Lung (tissue), 12 donors: Measurements from ENCODE around the gene NLRP6. TPM values are rescaled to one million over a fixed set of nuclear protein-coding genes. Genes with fewer than 3 reads are reported as not detected.

Experiments
- ATAC-seq: fragments of 200-7000 bp; cut with Tn5 transposase; one replicate; pipeline ENCODE4 v1.9.1; 2020; ENCODE audit warnings: moderate number of reproducible peaks; ENCODE audit not compliant: insufficient read depth, low FRiP score
- DNase-seq, 3 donors: peaks; one replicate each; pipeline ENCODE4 v3.0.0-alpha.2; 2013 to 2017
- H3K27ac ChIP-seq, 2 donors: one replicate each; pipeline ENCODE4 v1.5.1; 2013; ENCODE audit warnings: mild to moderate bottlenecking in 2 of 2, moderate library complexity in 2 of 2, control low read depth in 1 of 2, inconsistent platforms in 1 of 2, low read depth in 1 of 2, low read length in 1 of 2
- H3K27me3 ChIP-seq, 3 donors: one replicate each; pipeline ENCODE4 v1.5.1; 2013; ENCODE audit warnings: low read length in 2 of 3; ENCODE audit not compliant: control insufficient read depth in 3 of 3, insufficient read depth in 3 of 3
- H3K36me3 ChIP-seq, 4 donors: one replicate each; pipeline ENCODE4 v1.5.1; 2013; ENCODE audit warnings: low read length in 4 of 4, mild to moderate bottlenecking in 1 of 4, moderate library complexity in 1 of 4; ENCODE audit not compliant: control insufficient read depth in 4 of 4, insufficient read depth in 4 of 4
- H3K4me1 ChIP-seq, 5 donors: one replicate each; pipeline ENCODE4 v1.5.1; 2013; ENCODE audit warnings: low read length in 5 of 5, mild to moderate bottlenecking in 2 of 5, moderate library complexity in 1 of 5; ENCODE audit not compliant: control insufficient read depth in 5 of 5, insufficient read depth in 5 of 5
- H3K4me3 ChIP-seq: one replicate; pipeline ENCODE4 v1.5.1; 2013; ENCODE audit warnings: mild to moderate bottlenecking, control low read depth, moderate library complexity
- H3K9ac ChIP-seq, 2 donors: one replicate each; pipeline ENCODE4 v1.5.1; 2013; ENCODE audit warnings: low read length in 2 of 2, control low read depth in 1 of 2; ENCODE audit not compliant: insufficient read depth in 1 of 2
- H3K9me3 ChIP-seq, 4 donors: one replicate each; pipeline ENCODE4 v1.5.1; 2013; ENCODE audit warnings: low read length in 3 of 4, mild to moderate bottlenecking in 1 of 4, moderate library complexity in 1 of 4; ENCODE audit not compliant: control insufficient read depth in 4 of 4, insufficient read depth in 3 of 4
- whole genome bisulfite sequencing, 2 donors: extraction: QIAGEN DNeasy Blood & Tissue Kit; methylation state at CpG; one replicate each; pipeline ENCODE4 v1.1.7; 2013; 5-methylcytosine and 5-hydroxymethylcytosine counted together
- polyA plus RNA-seq, 2 donors: library from polyadenylated mRNA; stranded (reverse); fragments of 200-250 nt; gene quantifications; one replicate each; pipeline ENCODE4 v1.2.1, GENCODE V29; 2013
- total RNA-seq, 2 donors: library from RNA; depleted of rRNA in 1 of 2; stranded (reverse); fragments of >200 nt in 1 of 2; gene quantifications; one replicate each; pipeline ENCODE4 v1.2.1, GENCODE V29; 2014 to 2021
- TF ChIP-seq, protein P1 (sequence below): IDR thresholded peaks from 2 replicates; pipeline ENCODE4 v1.5.1; 2012; ENCODE audit warnings: mild to moderate bottlenecking; ENCODE audit errors: control extremely low read depth, extremely low read depth
- donor health status: control.
- donor health status: control.
- donor health status: Bipolar disorder and iron deficiency.
- donor health status: healthy.
- donor health status: DM: yes; HTN: yes; CAD: no.

NLRP6 gene
- total and polyA plus RNA-seq, 4 donors: 0.08 to 9.6 (median 2.4) TPM

DNA sequence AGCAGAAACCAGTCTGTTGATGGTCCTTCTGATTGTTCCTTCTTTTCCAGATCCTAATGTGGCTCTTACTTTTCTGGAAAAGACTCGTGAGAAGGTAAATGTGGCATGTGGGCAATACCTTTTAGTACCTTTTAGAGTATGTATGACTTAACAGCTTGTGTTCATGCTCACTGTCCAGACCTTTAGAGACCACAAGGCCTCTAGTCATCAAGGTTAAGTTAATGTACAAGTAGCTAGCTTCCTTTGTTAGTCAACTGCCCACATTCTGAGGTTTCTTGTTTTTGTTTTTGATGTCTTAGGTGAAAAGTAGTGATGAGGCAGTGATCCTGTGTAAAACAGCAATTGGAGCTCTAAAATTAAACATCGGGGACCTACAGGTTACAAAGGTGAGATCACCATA lies 33.8 kb upstream of the NLRP6 start:
- peaks cover 0 to 9% (median 0%) of the 10 kb centered on the region in 5 donors for H3K4me1 ChIP-seq
- H3K27ac ChIP-seq: no peak overlapping the region
- TF ChIP-seq, protein P1, sequence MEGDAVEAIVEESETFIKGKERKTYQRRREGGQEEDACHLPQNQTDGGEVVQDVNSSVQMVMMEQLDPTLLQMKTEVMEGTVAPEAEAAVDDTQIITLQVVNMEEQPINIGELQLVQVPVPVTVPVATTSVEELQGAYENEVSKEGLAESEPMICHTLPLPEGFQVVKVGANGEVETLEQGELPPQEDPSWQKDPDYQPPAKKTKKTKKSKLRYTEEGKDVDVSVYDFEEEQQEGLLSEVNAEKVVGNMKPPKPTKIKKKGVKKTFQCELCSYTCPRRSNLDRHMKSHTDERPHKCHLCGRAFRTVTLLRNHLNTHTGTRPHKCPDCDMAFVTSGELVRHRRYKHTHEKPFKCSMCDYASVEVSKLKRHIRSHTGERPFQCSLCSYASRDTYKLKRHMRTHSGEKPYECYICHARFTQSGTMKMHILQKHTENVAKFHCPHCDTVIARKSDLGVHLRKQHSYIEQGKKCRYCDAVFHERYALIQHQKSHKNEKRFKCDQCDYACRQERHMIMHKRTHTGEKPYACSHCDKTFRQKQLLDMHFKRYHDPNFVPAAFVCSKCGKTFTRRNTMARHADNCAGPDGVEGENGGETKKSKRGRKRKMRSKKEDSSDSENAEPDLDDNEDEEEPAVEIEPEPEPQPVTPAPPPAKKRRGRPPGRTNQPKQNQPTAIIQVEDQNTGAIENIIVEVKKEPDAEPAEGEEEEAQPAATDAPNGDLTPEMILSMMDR: no peak
- no peak overlapping the region for H3K9ac ChIP-seq
- DNase-seq (no peak), ATAC-seq (no peak)
- H3K36me3 ChIP-seq: peaks cover 30 to 44% (median 38%) of the 10 kb centered on the region in 4 donors
- no peaks in the 10 kb centered on the region for H3K9me3 ChIP-seq
- no peaks in the 10 kb centered on the region for H3K27me3 ChIP-seq
- WGBS, 2 donors: 96 to 98% methylated on average over 2 of the region's 2 CpGs
- H3K4me3 ChIP-seq: no peak overlapping the region

DNA sequence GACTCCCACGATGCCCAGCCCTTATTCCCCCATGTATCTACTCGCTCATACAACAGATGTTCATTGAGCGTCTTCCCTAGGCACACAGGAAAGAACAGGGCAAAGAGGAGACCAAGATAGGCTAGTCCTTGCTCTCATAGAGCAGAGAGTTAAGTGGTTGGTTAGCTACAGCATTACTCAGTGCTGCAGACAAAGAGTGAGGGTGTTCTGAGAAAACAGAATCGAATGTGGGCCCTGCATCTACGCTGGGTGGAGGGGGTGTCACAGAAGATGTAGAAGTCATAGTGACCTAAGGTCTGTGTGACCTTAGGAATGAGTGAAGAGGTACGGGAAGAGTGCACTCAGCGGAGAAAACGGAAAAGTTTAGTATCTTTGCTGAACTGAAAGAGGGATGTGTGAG lies 29.1 kb upstream of the NLRP6 start:
- no peak overlapping the region for H3K9ac ChIP-seq
- H3K9me3 ChIP-seq: no peaks in the 10 kb centered on the region
- peaks cover 0 to 5% (median 0%) of the 10 kb centered on the region in 5 donors for H3K4me1 ChIP-seq
- 80 to 84% methylated on average over 8 of the region's 8 CpGs for WGBS, 2 donors
- H3K27me3 ChIP-seq: no peaks in the 10 kb centered on the region
- no peak overlapping the region for H3K4me3 ChIP-seq
- DNase-seq (no peak), ATAC-seq (no peak)
- no peak overlapping the region for H3K27ac ChIP-seq
- H3K36me3 ChIP-seq: peaks cover 25 to 57% (median 42%) of the 10 kb centered on the region in 4 donors
- TF ChIP-seq, protein P1: no peak

DNA sequence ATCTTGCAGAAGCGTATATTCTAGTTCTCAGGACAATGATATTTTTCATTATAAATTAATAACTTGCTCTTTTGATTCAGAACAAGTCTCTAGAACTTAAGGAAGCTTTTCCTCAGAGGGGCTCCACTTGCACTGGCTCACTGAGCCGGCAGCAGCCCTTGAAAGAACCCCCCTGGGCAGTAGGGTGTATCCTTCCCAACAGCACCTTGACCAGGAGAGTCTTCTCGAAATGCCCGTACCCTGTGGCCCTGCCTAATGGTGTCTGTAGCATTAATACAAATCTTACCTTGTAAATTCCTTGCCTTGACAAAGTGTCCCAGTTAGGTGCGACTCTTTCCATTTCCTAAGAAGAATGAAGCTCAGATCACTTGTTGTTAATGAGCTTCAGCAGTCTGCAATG lies 27.9 kb upstream of the NLRP6 start:
- TF ChIP-seq, protein P1: no peak
- H3K36me3 ChIP-seq: peaks cover 24 to 53% (median 36%) of the 10 kb centered on the region in 4 donors

DNA sequence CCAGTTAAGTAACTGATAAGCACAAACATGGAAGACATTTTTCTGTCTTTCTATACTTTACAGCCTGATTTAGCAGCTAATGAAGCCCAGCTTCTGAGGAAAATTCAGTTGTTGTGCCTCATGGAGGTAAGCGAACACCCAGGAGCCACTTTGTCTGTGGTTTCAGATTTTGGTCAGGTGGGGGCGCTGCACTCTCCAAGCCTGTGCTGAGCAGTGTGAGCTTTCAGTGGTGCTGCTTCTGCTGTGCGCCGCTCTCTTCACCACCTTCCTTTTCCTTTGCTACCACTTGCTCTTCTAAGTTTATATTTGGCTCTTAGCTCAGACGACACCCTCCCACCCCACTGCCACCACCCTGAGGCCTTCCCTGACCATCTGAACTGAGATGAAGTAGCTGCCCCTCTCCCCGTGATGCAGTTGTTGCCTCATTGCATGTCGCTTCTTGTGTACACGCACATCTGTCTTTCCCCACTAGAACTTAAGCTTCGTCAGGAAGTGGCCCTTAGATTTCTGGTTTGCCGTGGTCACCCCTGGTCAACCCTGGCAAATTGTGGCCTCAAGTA lies 27.4 kb upstream of the NLRP6 start:
- Histone ChIP-seq H3K4me1 (peaks cover 0 to 9% (median 3%) of the 10 kb centered on the region in 5 donors), H3K27ac (no peak overlapping the region), H3K9me3 (no peaks in the 10 kb centered on the region), H3K36me3 (peaks cover 21 to 50% (median 31%) of the 10 kb centered on the region in 4 donors), H3K4me3 (no peak overlapping the region), H3K9ac (no peak overlapping the region), H3K27me3 (no peaks in the 10 kb centered on the region)
- DNase-seq (peak; percentile 41 to 56 (median 53)), ATAC-seq (no peak)
- WGBS, 2 donors: 82 to 85% methylated on average over 10 of the region's 10 CpGs
- TF ChIP-seq, protein P1: peak; percentile 60

More for the DNA sequence above, 27.9 kb upstream of the NLRP6 start:
- H3K27me3 ChIP-seq: no peaks in the 10 kb centered on the region
- H3K27ac ChIP-seq: no peak overlapping the region
- no peak overlapping the region for H3K9ac ChIP-seq
- no peak for ATAC-seq
- WGBS, 2 donors: 88 to 96% methylated on average over 5 of the region's 5 CpGs
- no peaks in the 10 kb centered on the region for H3K9me3 ChIP-seq
- no peak overlapping the region for H3K4me3 ChIP-seq
- no peak for DNase-seq
- H3K4me1 ChIP-seq: peaks cover 0 to 9% (median 0%) of the 10 kb centered on the region in 5 donors
